DND-41 (cell line): ENCODE measurements around the gene EMILIN2.

ENCODE experiments used
- ATAC-seq: fragments of 200-7000 bp; cut with Tn5 transposase; 3 replicates; pipeline ENCODE4 v1.9.1; 2021; ENCODE audit warnings: low read depth; ENCODE audit not compliant: insufficient read depth
- DNase-seq: peaks from one replicate; pipeline ENCODE4 v3.0.0-alpha.2; 2020
- H2AFZ ChIP-seq: 2 replicates; pipeline ENCODE4 v1.6.0; 2012; ENCODE audit warnings: low read depth, low read length
- H3K27ac ChIP-seq: 2 replicates; pipeline ENCODE4 v1.5.1; 2012; ENCODE audit warnings: low read length, inconsistent platforms
- H3K27me3 ChIP-seq: fragments of 200-600 bp; sonication (generic); 2 replicates; pipeline ENCODE4 v1.6.0; 2012; ENCODE audit warnings: low read length, mild to moderate bottlenecking, inconsistent platforms; ENCODE audit not compliant: insufficient read depth, poor library complexity
- H3K36me3 ChIP-seq: 2 replicates; pipeline ENCODE4 v1.5.1; 2012; ENCODE audit warnings: low read length, inconsistent platforms; ENCODE audit not compliant: insufficient read depth
- H3K4me1 ChIP-seq: 2 replicates; pipeline ENCODE4 v1.5.1; 2012; ENCODE audit warnings: mild to moderate bottlenecking, low read length; ENCODE audit not compliant: insufficient read depth
- H3K4me2 ChIP-seq: 2 replicates; pipeline ENCODE4 v1.6.0; 2012; ENCODE audit warnings: mild to moderate bottlenecking, moderate library complexity, low read length, inconsistent platforms; ENCODE audit not compliant: insufficient read depth
- H3K4me3 ChIP-seq, 2 experiments: fragments of 200-600 bp in 1 of 2; shearing (Covaris generic) in 1 of 2; 2 replicates each; pipeline ENCODE4 v1.5.1; 2012 to 2016; ENCODE audit warnings: inconsistent platforms in 2 of 2, low read length in 2 of 2, mild to moderate bottlenecking in 2 of 2, low read depth in 1 of 2, moderate library complexity in 1 of 2
- H3K79me2 ChIP-seq: 2 replicates; pipeline ENCODE4 v1.6.0; 2012; ENCODE audit warnings: low read length, inconsistent platforms; ENCODE audit not compliant: insufficient read depth
- H3K9ac ChIP-seq: 2 replicates; pipeline ENCODE4 v1.6.0; 2012; ENCODE audit warnings: low read depth, mild to moderate bottlenecking, inconsistent platforms, low read length, moderate library complexity
- H3K9me3 ChIP-seq: 2 replicates; pipeline ENCODE4 v1.5.1; 2012; ENCODE audit warnings: low read length, moderate library complexity, mild to moderate bottlenecking, inconsistent platforms; ENCODE audit not compliant: insufficient read depth, severe bottlenecking
- H4K20me1 ChIP-seq: 2 replicates; pipeline ENCODE4 v1.6.0; 2012; ENCODE audit warnings: low read length; ENCODE audit not compliant: insufficient read depth
- CTCF ChIP-seq: IDR thresholded peaks from 2 replicates; pipeline ENCODE4 v1.5.1; 2012; ENCODE audit warnings: borderline replicate concordance, low read length, moderate library complexity, mild to moderate bottlenecking; ENCODE audit not compliant: poor library complexity, severe bottlenecking; ENCODE audit errors: extremely low read depth
- EZH2 ChIP-seq: IDR thresholded peaks from 3 replicates; pipeline ENCODE4 v1.6.1; 2012; ENCODE audit warnings: borderline replicate concordance, low read depth, mild to moderate bottlenecking, moderate library complexity, low read length, inconsistent platforms; ENCODE audit not compliant: severe bottlenecking

Gene EMILIN2

GRCh38 chr18:2910751-2911425 lies 64.1 kb downstream of the EMILIN2 start:
- Histone ChIP-seq H3K9me3 (no peaks in the 10 kb centered on the region), H3K79me2 (peaks cover 18% of the 10 kb centered on the region), H3K36me3 (peaks cover 74% of the 10 kb centered on the region), H3K4me2 (no peak overlapping the region), H3K9ac (no peak overlapping the region), H3K4me3 (no peak overlapping the region), H3K27me3 (no peaks in the 10 kb centered on the region), H2AFZ (no peak overlapping the region), H3K4me1 (peaks cover 20% of the 10 kb centered on the region), H3K27ac (no peak overlapping the region), H4K20me1 (peaks cover 10% of the 10 kb centered on the region)
- no peak for ATAC-seq
- DNase-seq, result no peak
- TF ChIP-seq EZH2 (no peak), CTCF (no peak)

GRCh38 chr18:2911533-2911932 lies 64.7 kb downstream of the EMILIN2 start:
- no peak overlapping the region for H3K9ac ChIP-seq
- H3K27ac ChIP-seq, result no peak overlapping the region
- H3K79me2 ChIP-seq, result peaks cover 13% of the 10 kb centered on the region
- H3K9me3 ChIP-seq, result no peaks in the 10 kb centered on the region
- ATAC-seq, result no peak
- DNase-seq, result no peak
- no peak overlapping the region for H2AFZ ChIP-seq
- H3K4me2 ChIP-seq, result no peak overlapping the region
- no peaks in the 10 kb centered on the region for H3K27me3 ChIP-seq
- H3K4me1 ChIP-seq, result peaks cover 13% of the 10 kb centered on the region
- peaks cover 80% of the 10 kb centered on the region for H3K36me3 ChIP-seq
- TF ChIP-seq EZH2 (no peak), CTCF (no peak)
- no peak overlapping the region for H3K4me3 ChIP-seq
- H4K20me1 ChIP-seq, result peaks cover 15% of the 10 kb centered on the region

- Histone ChIP-seq H4K20me1 (peaks cover 13% of the 10 kb centered on the region), H2AFZ (no peak overlapping the region), H3K27ac (no peak overlapping the region), H3K27me3 (no peaks in the 10 kb centered on the region), H3K4me2 (no peak overlapping the region), H3K9ac (no peak overlapping the region), H3K4me1 (peaks cover 3% of the 10 kb centered on the region), H3K36me3 (peaks cover 85% of the 10 kb centered on the region), H3K4me3 (no peak overlapping the region), H3K9me3 (no peaks in the 10 kb centered on the region), H3K79me2 (peaks cover 3% of the 10 kb centered on the region)
- no peak for ATAC-seq
- no peak for TF ChIP-seq CTCF
- no peak for TF ChIP-seq EZH2
- no peak for DNase-seq
Observed at GRCh38 chr18:2912357-2913299, 65.8 kb downstream of the EMILIN2 start.
